HG02973 (cell line): Measurements from ENCODE around the gene KCNJ15.

Source experiments
- ATAC-seq: cut with Tn5 transposase; IDR thresholded peaks from one replicate; pipeline ENCODE4 v1.9.1; 2021; ENCODE audit warnings: moderate library complexity; ENCODE audit not compliant: unreplicated experiment

The KCNJ15 gene

DNA sequence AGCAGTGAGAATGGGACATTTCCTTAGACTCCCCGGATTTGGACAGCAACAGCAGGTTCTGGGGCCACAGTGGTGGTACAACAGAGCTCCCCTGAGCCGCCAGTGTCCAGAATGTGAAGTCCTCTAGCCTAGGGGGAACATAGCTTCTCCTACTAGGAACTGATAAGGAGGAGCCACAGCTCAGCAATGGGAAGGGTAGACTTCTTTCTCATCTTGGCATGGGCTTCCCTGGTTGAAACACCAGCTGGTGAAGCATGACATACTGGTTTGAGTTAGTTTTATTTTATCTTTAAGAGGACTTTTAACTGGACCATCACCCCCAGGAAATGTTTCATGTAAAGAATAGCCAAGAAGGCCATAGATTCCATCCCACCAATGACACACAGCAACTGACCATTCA is 68.4 kb downstream of the KCNJ15 start:
- no peak for ATAC-seq

DNA sequence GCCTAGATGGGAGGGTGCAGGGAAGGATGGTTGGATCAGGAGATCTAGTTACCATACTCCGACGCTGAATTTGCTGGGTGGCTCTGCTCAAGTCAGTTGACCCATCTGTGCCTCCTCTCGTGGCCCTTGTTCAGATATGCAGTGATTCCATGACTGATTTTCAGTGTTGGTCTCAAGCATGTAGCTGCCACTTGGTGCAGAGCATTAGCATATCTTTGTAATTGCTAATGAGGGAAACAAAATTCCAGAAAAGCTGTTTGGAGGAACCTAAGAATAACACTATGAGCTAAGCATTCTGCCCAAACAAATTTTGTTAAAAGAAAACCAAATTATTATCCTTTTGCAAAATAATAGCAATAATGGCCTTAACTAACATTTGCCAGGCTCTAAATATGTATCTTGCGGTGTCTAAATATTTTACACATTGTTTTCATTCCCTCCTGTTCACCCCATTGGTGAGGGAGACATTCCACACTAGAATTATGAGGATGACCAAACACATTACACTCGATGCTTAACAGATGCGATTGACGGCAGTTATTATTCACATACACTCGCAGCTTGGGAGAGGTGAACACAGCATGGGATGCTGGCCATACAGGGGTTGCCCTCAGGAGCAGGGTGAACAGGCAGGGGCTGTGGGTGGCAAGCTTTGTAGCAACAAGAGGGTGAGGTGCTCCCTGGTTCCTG is 69.1 kb downstream of the KCNJ15 start:
- ATAC-seq = no peak

GRCh38 chr21:38326429-38326828 is 69.6 kb downstream of the KCNJ15 start:
- no peak for ATAC-seq

- no peak for ATAC-seq
Observed at GRCh38 chr21:38326899-38327298, 70.1 kb downstream of the KCNJ15 start.

DNA sequence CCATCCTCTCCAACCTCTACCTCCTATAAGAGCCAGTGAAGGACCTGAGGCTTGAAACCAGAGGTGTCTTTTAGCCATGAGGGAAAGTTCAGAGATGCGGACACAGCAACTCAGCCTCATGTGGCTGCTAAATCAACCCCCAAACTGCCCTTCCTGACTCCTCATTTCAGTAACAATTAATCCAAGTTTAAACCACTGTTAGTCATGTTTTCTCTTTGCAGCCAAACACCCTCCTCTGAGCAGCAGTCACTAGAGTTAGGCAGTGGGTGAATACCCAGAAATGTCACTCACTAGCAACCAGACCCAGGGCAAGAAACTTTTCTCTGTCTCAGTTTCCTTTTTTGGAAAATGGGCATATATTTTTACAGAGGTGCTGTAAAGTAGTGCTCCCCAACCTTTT is 71.2 kb downstream of the KCNJ15 start:
- no peak for ATAC-seq

DNA sequence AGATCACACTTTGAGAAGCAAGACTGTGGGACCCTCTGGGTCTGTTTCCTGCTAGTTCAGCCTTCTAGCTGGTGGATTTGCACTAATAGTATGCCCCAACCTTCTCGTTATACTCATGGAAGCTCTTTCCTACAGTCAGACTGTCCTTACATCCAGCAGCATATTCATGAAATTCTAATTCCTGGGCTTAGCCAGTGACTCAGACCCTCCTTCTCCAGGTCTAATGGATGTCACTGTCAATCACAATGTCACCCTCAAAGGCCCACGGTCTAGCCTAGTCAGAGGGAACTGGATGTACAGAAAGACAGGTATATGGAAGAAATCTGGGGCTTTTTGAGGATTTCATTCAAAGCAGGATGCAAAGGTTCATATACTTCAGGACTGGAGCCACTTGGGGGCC is 72.4 kb downstream of the KCNJ15 start:
- no peak for ATAC-seq

DNA sequence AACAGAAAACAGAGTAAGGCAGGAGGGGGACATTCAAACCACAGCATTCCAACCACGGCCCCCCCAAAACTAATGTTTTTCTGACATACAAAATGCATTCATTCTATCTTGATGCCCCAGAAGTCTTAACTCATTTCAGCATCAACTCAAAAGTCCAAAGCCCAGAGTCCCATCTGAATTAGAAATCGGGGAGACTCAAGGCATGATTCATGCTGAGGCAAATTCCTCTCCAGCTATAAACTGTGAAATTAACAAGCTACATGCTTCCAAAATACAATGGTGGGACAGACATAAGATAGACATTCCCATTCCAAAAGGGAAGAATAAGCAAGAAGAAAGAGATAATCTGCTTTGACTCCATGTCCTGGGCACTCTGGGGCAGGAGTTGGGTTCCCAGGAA is 73.9 kb downstream of the KCNJ15 start:
- no peak for ATAC-seq

GRCh38 chr21:38333301-38334272 is 76.8 kb downstream of the KCNJ15 start:
- no peak for ATAC-seq

DNA sequence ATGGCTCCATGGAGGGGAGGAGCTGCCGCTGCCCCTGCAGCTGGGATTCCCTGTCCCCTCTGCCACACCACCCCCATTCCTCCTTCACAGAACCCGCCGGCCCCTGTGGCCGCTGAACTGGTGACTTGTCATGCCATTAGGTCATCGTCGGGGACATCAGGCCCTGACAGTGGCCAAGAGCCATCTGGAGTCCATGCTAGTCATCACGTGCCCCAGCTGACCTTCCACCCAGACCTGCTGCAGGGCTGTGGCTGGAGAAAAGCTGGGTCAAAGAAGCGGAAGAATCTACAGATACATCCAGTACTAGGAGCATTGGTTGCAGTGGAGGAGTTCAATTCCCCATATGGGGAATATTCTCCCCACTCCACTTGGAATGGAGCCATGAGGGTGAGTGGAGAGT is 78.1 kb downstream of the KCNJ15 start:
- ATAC-seq = no peak

- no peak for ATAC-seq
Observed at GRCh38 chr21:38337793-38338192, 81.0 kb downstream of the KCNJ15 start.

DNA sequence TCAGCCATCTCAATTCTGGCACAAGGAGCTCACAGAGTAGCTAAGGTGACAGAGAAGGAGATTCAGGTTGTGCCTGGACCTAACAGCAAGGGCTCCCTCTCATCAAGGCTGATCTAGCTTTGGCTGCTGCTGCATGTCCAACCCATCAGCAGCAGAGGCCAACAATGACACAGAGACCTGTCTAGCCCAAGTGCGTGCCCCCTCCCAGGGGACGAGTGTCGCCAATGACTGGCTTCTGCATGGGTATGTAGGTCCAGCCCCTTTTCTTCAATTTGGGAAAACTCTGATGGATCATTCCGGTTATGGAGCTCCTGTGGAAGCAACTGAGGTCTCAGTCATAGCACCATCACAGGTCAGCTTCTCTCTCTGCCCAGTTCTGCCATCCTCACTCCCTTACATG is 83.3 kb downstream of the KCNJ15 start:
- no peak for ATAC-seq

DNA sequence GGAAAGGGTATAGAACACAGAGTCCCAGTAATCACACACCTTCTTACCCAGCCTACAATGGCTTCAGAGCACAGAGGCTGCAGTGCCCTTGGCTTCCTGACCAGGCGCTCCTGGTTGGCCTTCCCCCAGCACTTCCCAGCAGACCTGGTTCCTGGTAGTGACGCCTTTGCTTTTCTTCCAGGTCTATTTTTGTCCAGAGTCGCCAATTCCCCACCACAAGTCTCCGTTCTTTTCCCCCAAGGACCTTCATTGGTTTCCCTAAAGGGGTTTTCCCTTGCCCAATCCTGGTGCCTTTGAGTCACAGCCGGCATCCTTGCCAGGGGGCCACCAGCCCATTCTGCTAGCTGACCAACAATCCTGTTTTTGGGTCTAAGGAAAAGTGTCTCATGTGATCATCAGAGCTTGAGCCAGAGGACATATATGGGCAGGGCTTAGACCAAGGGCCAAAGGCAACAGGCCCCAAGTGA is 84.8 kb downstream of the KCNJ15 start:
- ATAC-seq = no peak

- no peak for ATAC-seq
Observed at GRCh38 chr21:38342739-38343138, 85.9 kb downstream of the KCNJ15 start.

DNA sequence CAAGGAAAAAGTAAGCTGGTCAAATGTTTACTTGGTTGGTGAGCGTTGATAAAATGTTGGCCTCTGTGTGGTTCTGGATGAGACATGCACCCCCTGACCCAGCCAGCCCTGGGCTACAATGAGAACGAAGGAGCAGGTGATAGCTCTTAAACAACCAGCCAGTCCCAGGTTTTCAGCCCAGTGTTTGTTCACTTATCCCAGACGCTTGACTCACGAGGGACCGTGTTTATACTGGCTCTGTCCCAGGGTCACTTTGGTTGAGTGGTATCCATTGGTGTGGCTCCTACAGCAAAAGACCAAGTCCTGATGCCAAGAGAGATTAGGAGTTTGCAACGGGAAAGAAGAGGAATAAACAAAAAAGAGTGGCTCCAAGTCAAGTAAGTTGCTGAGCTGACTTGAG is 86.9 kb downstream of the KCNJ15 start:
- ATAC-seq = no peak

- no peak for ATAC-seq
Observed at GRCh38 chr21:38346286-38346685, 89.5 kb downstream of the KCNJ15 start.

DNA sequence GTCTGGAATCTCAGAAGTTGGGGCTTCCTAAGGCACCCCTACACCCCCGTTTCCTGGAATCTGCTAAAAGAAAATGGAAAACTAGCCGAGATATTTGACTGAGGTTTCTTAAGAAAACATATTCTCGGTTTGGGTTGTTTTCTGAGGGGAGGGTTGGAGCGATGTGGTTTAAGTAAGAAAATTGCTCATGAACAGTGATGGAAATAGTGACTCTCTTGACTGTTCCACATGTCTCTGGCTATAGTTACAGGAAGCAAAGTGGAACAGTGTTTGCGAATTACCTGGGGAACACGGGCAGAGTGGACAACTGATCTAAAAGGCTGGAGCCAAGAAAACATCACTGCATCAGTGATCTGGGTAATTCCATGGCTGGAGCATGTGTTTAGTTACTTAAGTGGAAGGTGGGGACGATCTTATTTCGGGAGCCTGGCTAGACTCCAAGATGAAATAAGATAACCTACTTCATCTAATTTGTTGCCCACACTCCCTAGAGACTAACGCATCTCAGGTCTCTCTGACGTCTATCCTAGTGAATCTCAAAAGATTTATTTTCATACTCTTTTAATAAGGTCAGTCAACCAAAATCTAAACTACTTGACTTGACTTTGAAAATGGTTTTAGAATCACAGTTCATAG is 92.4 kb downstream of the KCNJ15 start:
- no peak for ATAC-seq

DNA sequence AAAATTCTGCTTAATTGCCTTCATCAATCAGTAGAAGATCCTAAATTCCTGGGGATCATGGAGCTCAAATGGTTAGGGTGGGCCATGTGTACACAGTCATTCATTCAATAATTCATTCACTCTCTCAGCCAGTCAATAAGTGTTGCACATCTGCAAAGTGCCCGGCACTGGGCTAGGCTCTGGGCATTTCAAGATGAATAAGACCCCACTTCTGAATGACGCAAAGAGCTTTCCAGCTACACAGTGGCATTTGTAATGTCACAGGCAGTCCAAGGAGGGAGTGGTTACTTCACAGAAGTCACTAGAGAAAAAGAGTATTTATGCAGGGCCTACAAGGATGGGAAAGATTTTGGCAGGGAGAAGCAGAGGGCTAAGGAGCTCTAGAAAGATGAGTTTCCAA is 93.2 kb downstream of the KCNJ15 start:
- ATAC-seq = no peak

GRCh38 chr21:38350684-38351083 is 93.9 kb downstream of the KCNJ15 start:
- ATAC-seq = no peak

DNA sequence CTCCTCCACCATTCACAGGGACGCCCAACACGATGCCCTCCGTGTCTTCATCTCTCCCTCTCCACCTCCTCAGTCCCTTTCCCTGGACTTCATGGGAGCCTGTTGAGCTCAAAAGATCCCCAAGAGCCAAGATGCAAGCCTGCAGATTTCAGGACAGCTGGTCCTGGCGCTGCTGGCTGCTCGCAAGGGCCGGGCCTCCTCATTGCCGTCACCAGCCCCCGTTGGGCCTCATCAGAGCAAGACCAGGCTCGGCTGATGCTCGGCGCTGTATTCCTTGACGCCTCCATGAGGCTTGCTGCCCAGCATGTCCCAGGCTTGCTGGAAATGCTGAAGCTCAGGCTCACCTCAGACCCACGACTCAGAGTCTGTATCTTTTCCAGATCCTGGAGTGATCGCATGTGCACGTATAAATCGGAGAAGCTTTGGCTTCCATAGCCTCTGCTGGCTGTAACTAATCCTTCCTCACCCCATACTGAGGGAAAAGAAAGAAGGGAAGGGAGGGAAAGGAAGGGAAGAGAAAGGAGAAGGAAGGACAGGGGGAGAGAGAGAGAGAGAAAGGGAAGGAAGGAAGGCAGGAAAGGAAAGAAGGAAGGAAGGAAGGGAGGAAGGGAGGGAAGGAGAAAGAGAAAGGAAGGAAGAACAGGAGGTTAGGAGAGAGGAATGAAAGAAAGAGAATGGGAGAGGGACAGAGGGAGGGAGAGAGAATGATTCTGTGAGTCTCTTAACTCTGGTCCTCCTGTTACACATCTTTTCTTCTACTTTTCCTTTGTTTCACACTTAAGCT is 94.6 kb downstream of the KCNJ15 start:
- ATAC-seq = no peak

- no peak for ATAC-seq
Observed at GRCh38 chr21:38351961-38352521, 95.2 kb downstream of the KCNJ15 start.
